Neural progenitor cell (in vitro differentiated cells): Measurements from ENCODE around the gene KISS1R. TPM values are rescaled to one million over a fixed set of nuclear protein-coding genes. Genes with fewer than 3 reads are reported as not detected.

Experiments used
- DNase-seq: peaks from one replicate; pipeline ENCODE4 v3.0.0-alpha.2; 2016; ENCODE audit warnings: low spot score
- H2AFZ ChIP-seq: fragments of 200-600 bp; sonication (generic); replicated peaks from 2 replicates; pipeline ENCODE4 v1.6.1; 2016; ENCODE audit warnings: antibody characterized with exemption
- H3F3A ChIP-seq: fragments of 200-600 bp; sonication (generic); 2 replicates; pipeline ENCODE4 v1.6.1; 2016; ENCODE audit warnings: antibody characterized with exemption, low read depth
- H3K27ac ChIP-seq: fragments of 200-600 bp; sonication (generic); 2 replicates; pipeline ENCODE4 v1.5.1; 2016; ENCODE audit warnings: mild to moderate bottlenecking
- H3K27me3 ChIP-seq: fragments of 200-600 bp; sonication (generic); 2 replicates; pipeline ENCODE4 v1.6.1; 2016; ENCODE audit warnings: mild to moderate bottlenecking, moderate library complexity
- H3K36me3 ChIP-seq: fragments of 200-600 bp; sonication (generic); 2 replicates; pipeline ENCODE4 v1.5.1; 2016
- H3K4me1 ChIP-seq: fragments of 200-600 bp; sonication (generic); 2 replicates; pipeline ENCODE4 v1.6.1; 2016; ENCODE audit warnings: mixed run types
- H3K4me2 ChIP-seq: fragments of 200-600 bp; sonication (generic); 2 replicates; pipeline ENCODE4 v1.6.1; 2016
- H3K4me3 ChIP-seq: fragments of 200-600 bp; sonication (generic); 2 replicates; pipeline ENCODE4 v1.5.1; 2016
- H3K79me2 ChIP-seq: fragments of 200-600 bp; sonication (generic); 2 replicates; pipeline ENCODE4 v1.6.1; 2016; ENCODE audit warnings: low read depth
- H3K9ac ChIP-seq: fragments of 200-600 bp; sonication (generic); 2 replicates; pipeline ENCODE4 v1.6.1; 2016
- H3K9me3 ChIP-seq: fragments of 200-600 bp; sonication (generic); 2 replicates; pipeline ENCODE4 v1.5.1; 2016; ENCODE audit warnings: low read depth
- H4K20me1 ChIP-seq: fragments of 200-600 bp; sonication (generic); 2 replicates; pipeline ENCODE4 v1.6.1; 2016; ENCODE audit warnings: low read depth
- H3K27ac Mint-ChIP-seq: 3 replicates; pipeline ENCODE4 v1.8.0; 2021; ENCODE audit warnings: mixed read lengths
- H3K27me3 Mint-ChIP-seq: 2 replicates; pipeline ENCODE4 v1.8.0; 2022; ENCODE audit warnings: low read depth, mild to moderate bottlenecking, inconsistent platforms, moderate library complexity, mixed read lengths; ENCODE audit not compliant: insufficient read depth
- H3K36me3 Mint-ChIP-seq: 3 replicates; pipeline ENCODE4 v1.8.0; 2021; ENCODE audit warnings: mixed read lengths
- H3K4me1 Mint-ChIP-seq: 3 replicates; pipeline ENCODE4 v1.8.0; 2021; ENCODE audit warnings: mixed read lengths
- H3K4me3 Mint-ChIP-seq: 3 replicates; pipeline ENCODE4 v1.8.0; 2021; ENCODE audit warnings: mild to moderate bottlenecking, moderate library complexity, mixed read lengths
- H3K9me3 Mint-ChIP-seq: 3 replicates; pipeline ENCODE4 v1.8.0; 2020; ENCODE audit warnings: mixed read lengths
- EZH2 ChIP-seq: fragments of 200-600 bp; sonication (generic); IDR thresholded peaks from 2 replicates; pipeline ENCODE4 v1.6.1; 2017; ENCODE audit warnings: antibody characterized with exemption, mild to moderate bottlenecking, moderate library complexity
- EZH2phosphoT487 ChIP-seq: fragments of 200-600 bp; sonication (generic); IDR thresholded peaks from 2 replicates; pipeline ENCODE4 v1.6.1; 2017; ENCODE audit warnings: antibody characterized with exemption
- total RNA-seq: library from RNA; depleted of rRNA; stranded (reverse); fragments of >200 nt; gene quantifications from 2 replicates; pipeline ENCODE4 v1.2.3, GENCODE V29; 2015; ENCODE audit warnings: low replicate concordance
- TF ChIP-seq, protein P1 (sequence below): fragments of 200-600 bp; sonication (generic); IDR thresholded peaks from 2 replicates; pipeline ENCODE4 v1.5.1; 2017; ENCODE audit warnings: antibody characterized with exemption, mild to moderate bottlenecking

KISS1R gene
- total RNA-seq, 1 donor from 2014 or later, result not detected

GRCh38 chr19:926589-927350 lies 9.6 kb downstream of the KISS1R start:
- Mint-ChIP-seq H3K36me3 (peaks cover 4% of the 10 kb centered on the region), H3K9me3 (no peaks in the 10 kb centered on the region), H3K27me3 (peaks cover 4% of the 10 kb centered on the region), H3K4me1 (peaks cover 5% of the 10 kb centered on the region), H3K4me3 (peak overlapping the region; percentile 93), H3K27ac (no peak overlapping the region)
- Histone ChIP-seq H3K27me3 (peaks cover 12% of the 10 kb centered on the region), H3K4me2 (peak overlapping the region; percentile 84), H3K79me2 (peaks cover 60% of the 10 kb centered on the region), H3K4me1 (peaks cover 10% of the 10 kb centered on the region), H3K9me3 (no peaks in the 10 kb centered on the region), H3K4me3 (peak overlapping the region; percentile 97), H3F3A (peaks cover 47% of the 10 kb centered on the region), H3K27ac (peak overlapping the region; percentile 51), H4K20me1 (peaks cover 28% of the 10 kb centered on the region), H3K9ac (peak overlapping the region; percentile 79), H2AFZ (no peak overlapping the region), H3K36me3 (no peaks in the 10 kb centered on the region)
- TF ChIP-seq EZH2, result no peak
- TF ChIP-seq, protein P1, sequence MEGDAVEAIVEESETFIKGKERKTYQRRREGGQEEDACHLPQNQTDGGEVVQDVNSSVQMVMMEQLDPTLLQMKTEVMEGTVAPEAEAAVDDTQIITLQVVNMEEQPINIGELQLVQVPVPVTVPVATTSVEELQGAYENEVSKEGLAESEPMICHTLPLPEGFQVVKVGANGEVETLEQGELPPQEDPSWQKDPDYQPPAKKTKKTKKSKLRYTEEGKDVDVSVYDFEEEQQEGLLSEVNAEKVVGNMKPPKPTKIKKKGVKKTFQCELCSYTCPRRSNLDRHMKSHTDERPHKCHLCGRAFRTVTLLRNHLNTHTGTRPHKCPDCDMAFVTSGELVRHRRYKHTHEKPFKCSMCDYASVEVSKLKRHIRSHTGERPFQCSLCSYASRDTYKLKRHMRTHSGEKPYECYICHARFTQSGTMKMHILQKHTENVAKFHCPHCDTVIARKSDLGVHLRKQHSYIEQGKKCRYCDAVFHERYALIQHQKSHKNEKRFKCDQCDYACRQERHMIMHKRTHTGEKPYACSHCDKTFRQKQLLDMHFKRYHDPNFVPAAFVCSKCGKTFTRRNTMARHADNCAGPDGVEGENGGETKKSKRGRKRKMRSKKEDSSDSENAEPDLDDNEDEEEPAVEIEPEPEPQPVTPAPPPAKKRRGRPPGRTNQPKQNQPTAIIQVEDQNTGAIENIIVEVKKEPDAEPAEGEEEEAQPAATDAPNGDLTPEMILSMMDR, result no peak
- no peak for TF ChIP-seq EZH2phosphoT487
- peak; percentile 78 for DNase-seq

DNA sequence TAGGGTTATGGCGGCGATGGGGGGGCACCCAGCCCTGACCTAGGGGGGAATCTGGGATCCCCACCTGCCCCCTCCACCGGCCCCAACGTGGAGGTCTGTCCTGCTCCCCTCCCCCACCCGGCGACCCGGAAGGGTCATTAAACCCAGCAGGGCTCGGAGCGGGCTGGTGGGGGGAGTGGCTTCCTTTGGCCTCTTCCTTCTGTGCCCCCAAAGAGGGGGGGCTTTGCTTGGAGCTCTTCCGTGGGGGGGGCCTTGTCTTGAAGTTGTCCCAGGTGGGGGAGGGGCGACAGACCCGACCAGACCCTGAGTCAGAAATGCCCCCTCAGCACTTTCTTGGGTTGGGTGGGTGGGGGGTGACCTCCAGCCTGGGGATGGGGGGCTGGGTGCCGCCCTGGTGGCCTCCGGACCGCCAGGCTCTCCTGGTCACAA lies 10.2 kb downstream of the KISS1R start:
- peaks cover 45% of the 10 kb centered on the region for H3F3A ChIP-seq
- peaks cover 6% of the 10 kb centered on the region for H3K27me3 ChIP-seq
- Mint-ChIP-seq H3K36me3 (peaks cover 6% of the 10 kb centered on the region), H3K27ac (no peak overlapping the region), H3K4me3 (peak overlapping the region; percentile 93), H3K9me3 (no peaks in the 10 kb centered on the region), H3K27me3 (peaks cover 2% of the 10 kb centered on the region), H3K4me1 (peaks cover 3% of the 10 kb centered on the region)
- no peaks in the 10 kb centered on the region for H3K9me3 ChIP-seq
- H3K79me2 ChIP-seq, result peaks cover 66% of the 10 kb centered on the region
- H3K4me2 ChIP-seq, result peak overlapping the region; percentile 84
- H3K4me1 ChIP-seq, result peaks cover 10% of the 10 kb centered on the region
- H4K20me1 ChIP-seq, result peaks cover 34% of the 10 kb centered on the region
- H3K36me3 ChIP-seq, result no peaks in the 10 kb centered on the region
- no peak overlapping the region for H2AFZ ChIP-seq
- H3K4me3 ChIP-seq, result peak overlapping the region; percentile 97
- TF ChIP-seq, protein P1, result no peak
- TF ChIP-seq EZH2 (no peak), EZH2phosphoT487 (no peak)
- peak overlapping the region; percentile 79 for H3K9ac ChIP-seq
- peak; percentile 70 for DNase-seq
- peak overlapping the region; percentile 51 for H3K27ac ChIP-seq

DNA sequence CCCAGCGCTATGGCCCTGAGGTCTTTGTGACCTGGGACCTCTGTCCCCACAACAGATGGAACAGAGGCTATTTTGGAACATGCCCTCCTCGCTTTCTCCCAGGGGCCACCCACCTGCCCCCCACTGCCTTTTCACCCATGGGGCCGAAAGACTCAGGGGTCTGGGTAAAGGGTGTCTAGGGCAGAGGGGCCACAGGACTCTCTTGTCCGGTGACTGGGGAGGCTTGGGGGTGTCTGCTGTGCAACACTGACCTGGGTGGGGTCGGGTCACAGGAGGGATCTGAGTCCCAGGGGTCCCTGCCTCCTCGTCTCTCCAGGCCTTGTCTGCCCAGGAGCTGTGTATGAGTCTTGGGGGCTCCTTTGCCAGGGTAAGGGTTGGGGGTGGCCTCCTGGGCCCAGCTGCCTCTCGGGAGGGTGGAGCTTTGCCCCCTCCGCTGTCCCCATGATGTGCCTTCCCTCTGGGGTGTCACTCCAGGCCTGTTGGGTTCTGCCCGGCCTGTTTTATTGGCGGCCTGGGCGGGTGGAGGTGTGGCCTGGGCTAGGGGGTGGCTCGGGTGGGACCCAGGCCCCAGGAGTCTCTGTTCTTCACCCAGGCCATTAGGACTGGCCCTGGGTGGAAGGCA lies 10.8 kb downstream of the KISS1R start:
- Mint-ChIP-seq H3K9me3 (no peaks in the 10 kb centered on the region), H3K4me1 (peaks cover 5% of the 10 kb centered on the region), H3K36me3 (peaks cover 6% of the 10 kb centered on the region), H3K27ac (no peak overlapping the region), H3K27me3 (peaks cover 2% of the 10 kb centered on the region), H3K4me3 (peak overlapping the region; percentile 93)
- TF ChIP-seq, protein P1, result no peak
- no peak for TF ChIP-seq EZH2phosphoT487
- no peak for TF ChIP-seq EZH2
- Histone ChIP-seq H3K4me1 (peaks cover 14% of the 10 kb centered on the region), H3K27ac (peak overlapping the region; percentile 61), H3K27me3 (peaks cover 4% of the 10 kb centered on the region), H3F3A (peaks cover 42% of the 10 kb centered on the region), H3K79me2 (peaks cover 72% of the 10 kb centered on the region), H3K36me3 (no peaks in the 10 kb centered on the region), H3K4me2 (peak overlapping the region; percentile 84), H3K9me3 (no peaks in the 10 kb centered on the region), H2AFZ (no peak overlapping the region), H4K20me1 (peaks cover 39% of the 10 kb centered on the region), H3K9ac (no peak overlapping the region), H3K4me3 (peak overlapping the region; percentile 97)
- no peak for DNase-seq
